HG02840 (cell line): ENCODE data around the gene PEX12.
"Not testable (repeated sequence)": the region's sequence is repeated elsewhere in the genome, so short reads cannot be mapped to it uniquely, and the experiment has no call there.

ENCODE experiments used
- ATAC-seq: cut with Tn5 transposase; IDR thresholded peaks from one replicate; pipeline ENCODE4 v1.9.1; 2021; ENCODE audit warnings: mild to moderate bottlenecking, moderate library complexity, moderate number of reproducible peaks; ENCODE audit not compliant: unreplicated experiment, low FRiP score

The PEX12 gene

GRCh38 chr17:35584061-35584460 lies 5.7 kb upstream of the PEX12 start:
- ATAC-seq, result no peak

DNA sequence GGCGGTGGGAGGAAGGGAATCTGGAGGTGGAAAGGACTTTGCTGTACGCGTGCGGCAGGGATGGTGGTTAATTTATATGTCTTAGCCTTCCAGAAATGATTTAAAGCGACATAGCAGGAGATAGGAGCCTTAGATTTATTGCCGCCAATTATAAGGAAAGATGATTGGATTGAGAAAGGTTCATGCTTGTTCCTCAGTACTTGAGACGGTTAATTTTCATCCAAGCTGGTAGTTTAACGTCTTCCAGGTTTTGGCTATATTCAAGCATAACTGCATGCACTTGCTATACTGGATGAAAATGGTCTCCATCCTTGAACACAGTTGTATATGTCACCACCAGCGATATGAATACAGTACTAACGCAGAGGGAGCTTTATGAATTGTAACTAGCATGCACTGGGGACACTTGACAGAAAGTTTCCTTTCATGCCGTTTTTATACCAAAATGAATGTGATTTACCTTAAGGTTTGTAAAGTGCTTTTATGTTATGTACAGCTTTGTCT lies 610 bp upstream of the PEX12 start:
- no peak for ATAC-seq

DNA sequence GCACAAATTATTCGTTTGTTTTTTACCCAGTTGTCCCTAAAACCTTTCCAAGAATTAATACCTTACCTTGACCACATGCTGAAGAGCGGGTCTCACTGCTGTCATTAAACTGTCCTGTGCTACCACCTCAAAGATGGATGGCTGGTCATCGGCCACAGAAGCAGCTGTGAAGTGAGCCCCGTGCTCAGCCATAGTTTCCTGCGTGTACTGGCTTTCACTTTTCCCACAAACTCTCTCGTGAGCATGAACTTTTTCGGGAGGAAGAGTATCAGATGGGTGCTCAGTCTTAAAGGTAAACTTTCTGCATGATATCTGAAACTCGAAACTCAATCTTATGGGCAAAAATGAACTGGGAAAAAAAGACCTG lies 558 bp downstream of the PEX12 start:
- ATAC-seq, result no peak

DNA sequence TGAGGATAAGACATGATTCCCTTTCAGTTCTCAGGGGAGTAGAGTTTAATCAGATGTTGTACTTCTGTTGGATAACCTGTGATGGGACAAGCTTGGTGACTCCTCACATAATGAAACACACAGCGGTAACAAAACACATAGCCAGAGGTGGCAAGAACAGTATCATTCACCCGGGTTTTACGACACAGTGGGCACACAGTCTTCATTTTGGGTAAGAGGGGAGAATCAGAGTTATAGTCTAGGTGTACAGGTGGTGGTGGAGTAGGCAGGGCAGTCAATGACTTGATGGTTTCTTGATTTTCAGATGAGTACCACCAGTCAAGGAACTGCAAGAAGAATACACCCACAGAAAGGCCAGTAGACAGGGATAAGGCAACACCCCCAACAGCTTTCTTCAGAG lies 2.6 kb downstream of the PEX12 start:
- ATAC-seq, result no peak

- no peak for ATAC-seq
These were observed 9.0 kb downstream of the PEX12 start for GRCh38 chr17:35569405-35569804.

DNA sequence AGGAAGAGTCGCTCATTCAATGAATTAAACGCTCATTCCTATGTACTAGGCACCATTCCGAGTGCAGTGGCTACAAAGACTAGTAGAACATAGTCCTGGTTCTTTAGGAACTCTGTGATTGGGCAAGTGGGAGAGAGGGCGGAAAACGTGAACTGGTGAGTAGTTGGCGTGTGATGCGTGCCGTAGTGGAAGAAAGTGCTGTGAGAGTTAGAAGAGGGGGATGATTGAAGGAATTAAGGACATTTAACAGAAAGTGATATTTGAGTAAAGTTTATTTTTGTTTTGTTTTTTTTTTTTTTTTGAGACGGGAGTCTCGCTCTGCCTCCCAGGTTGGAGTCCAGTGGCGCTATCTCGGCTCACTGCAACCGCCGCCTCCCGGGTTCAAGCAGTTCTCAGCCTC lies 9.8 kb downstream of the PEX12 start:
- ATAC-seq, result no peak

- no peak for ATAC-seq
These were observed 11.4 kb downstream of the PEX12 start for GRCh38 chr17:35566968-35567367.

- not testable (repeated sequence) for ATAC-seq
These were observed 15.2 kb downstream of the PEX12 start for GRCh38 chr17:35563181-35563580.

DNA sequence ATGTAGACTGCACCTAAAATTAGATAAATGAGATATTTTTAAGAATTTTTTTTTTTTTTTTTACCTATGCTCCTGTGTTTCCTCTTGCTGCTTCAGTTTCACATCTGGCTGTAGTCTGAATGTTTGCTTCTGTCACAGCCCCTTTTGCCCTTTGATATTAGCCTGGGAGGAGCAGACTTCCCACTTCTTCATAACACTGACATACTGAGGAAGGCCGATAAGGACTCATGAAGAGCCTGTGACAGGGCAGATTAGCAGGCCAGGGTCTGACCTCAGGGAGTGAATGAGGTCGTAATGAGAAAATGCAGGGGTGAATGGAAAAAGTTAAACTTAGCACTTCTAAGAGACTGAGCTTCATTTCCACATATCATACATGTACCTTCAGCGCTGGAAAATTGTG lies 17.7 kb downstream of the PEX12 start, which contains the start of gene SLFN14:
Gene SLFN14 (minus strand): TSS at position 117 of the 400 bp plus-strand sequence. CDS start 2,757 bp downstream, outside the sequence.
- ATAC-seq, result no peak

DNA sequence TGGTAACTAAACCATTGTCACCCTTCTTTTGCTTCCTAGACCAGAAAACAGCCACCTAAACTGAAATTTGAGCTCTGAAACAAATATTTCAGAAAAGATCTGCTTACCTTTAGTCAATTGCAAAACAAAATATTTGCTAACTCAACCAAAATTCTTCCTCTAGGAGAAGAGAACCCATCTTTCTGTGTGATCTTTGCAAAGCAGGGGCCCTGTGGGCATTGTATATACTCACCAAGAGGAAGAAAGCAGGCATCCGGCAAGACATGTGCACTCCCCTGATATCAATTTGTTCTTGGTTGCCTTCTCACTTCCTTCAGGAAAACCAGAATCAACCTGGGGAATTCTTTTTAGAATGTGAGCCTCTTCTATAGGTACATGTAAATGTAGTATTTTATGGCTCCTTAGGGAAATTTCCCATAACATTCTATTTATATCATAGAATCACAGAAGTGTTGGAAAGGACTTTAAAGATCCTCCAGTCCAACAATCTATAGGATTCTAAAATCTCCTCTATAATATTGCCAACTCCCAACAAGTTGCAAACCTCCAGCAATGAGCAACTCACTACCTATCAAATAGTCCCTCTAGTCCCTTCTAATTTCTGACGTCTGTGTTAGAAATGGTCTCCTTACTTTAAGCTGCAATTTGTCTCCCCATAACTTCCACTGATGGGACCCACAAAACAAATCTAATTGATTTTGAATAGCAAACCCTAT lies 18.7 kb downstream of the PEX12 start:
- ATAC-seq, result no peak

DNA sequence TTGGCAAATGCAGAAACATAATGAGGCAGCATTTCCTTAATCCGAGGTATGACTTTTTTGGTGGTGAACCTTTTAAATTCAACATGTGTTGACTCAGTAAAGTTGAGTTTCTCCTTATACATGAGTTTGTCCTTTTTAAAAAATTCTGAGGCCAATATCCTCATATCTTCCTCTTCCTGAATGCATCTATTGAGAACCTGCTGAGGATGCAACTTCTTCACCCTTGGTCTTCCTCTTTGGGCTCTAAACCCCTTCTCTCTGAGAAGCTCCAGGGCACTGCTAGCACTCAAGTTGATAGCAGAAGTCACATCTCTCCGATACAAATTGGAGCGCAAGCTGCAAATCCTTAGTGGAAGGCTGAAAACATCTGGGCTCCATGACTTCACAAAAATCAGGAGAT lies 21.0 kb downstream of the PEX12 start:
- ATAC-seq, result no peak

DNA sequence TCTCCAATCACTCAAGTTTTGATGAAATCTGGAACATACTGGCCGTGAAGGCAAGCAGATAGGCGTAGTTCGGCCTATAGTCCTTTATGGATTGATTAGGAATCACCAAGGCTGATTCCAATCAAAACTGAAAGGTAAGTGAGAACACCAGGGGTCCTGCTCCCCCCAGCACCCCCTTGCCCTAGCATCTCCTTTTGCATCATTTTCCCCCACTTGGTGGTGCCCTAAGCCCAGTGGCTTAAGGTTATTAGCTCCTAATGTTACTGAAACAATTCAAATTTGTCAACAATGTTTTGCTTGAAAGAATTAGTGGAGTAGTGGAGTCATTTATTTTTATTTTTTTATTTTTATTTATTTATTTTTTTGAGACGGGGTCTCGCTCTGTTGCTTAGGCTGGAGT lies 22.7 kb downstream of the PEX12 start:
- no peak for ATAC-seq

DNA sequence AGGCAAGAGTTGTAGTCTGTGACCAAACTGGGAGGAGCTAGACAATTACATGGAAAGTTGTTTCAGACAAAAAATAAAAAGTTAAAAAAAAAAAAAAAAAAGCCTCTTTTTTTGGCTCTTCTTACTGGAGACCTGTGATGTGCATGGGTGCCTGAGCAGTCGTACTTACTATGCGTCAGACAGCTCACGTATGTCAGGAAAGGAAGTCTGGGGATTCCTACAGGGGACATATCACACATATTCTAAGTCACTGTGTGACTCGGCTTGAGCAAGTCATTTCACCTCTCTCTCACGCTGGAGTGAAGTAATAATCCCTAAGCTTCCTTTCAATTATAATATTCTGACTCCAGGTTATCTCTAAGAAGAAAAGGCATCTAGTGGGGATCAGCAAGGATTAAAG lies 23.7 kb downstream of the PEX12 start:
- ATAC-seq, result no peak

- no peak for ATAC-seq
These were observed 25.1 kb downstream of the PEX12 start for GRCh38 chr17:35553310-35553709.

DNA sequence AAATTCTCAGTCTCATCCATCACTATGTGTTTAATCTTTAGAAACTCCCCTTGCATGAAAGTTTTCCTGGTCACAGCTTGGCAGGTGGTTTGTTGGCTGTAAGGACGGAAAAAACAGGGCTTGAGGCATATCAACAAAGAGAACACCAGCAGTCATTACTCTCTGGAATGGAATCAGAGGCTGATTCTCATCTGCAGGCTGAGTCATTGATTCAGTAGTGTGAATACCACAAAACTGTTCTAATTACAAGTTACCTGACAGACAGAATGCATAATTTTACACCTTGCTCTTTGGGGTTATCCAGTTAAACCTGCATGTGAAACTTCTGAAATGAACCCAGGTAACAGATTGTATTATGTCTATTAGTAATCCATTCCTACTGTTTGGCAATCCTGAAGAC lies 29.4 kb downstream of the PEX12 start:
- ATAC-seq, result no peak

- no peak for ATAC-seq
These were observed 30.1 kb downstream of the PEX12 start for GRCh38 chr17:35548208-35548810.

DNA sequence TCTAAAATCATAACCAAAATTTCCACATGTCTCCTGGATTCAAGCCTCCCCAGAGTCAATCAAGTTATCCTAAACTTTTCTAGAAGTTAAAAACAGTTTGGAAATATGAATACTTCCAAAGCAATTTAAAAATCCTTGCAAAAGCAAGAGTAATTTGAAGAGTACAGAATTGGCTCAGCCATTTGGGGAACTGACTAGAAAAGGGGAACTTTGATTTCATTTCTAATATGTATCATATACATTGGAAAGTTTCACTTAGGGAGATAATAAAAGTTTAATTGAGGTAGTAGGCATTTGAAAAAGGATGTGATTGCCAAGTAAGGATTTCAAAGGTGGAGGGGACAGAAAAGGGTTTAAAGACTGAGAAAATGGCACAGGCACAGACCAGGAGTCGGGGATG lies 31.9 kb downstream of the PEX12 start:
- no peak for ATAC-seq

DNA sequence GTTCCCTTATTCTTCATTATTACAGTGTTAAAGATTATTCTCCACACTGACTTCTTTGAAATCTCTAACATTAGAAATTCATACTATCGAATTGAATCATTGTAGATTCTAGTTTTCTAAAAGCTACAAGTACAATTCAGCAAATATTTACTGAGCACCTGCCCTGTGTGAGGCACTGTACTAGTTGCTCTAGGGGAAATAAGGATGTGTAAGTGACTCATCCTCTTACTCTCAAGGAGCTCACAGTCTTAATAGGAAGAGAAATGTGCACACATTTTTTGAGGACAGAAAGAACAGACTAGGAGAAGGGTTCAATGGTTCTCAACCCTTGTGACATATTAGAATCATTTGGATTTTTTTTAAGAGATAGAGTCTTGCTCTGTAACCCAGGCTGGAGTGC lies 33.2 kb downstream of the PEX12 start:
- no peak for ATAC-seq

GRCh38 chr17:35543856-35544255 lies 34.5 kb downstream of the PEX12 start:
- no peak for ATAC-seq

- no peak for ATAC-seq
These were observed 35.4 kb downstream of the PEX12 start for GRCh38 chr17:35542990-35543389.

- ATAC-seq, result no peak
These were observed 36.9 kb downstream of the PEX12 start for GRCh38 chr17:35541434-35541833.
